Activated CD4-positive, alpha-beta T cell treated with anti-CD3 and anti-CD28 coated beads, Interleukin-2, amount 10 ng/mL, durations not matched to agents 7 days and 5 days (primary cell): ENCODE results near the gene RITA1. TPM values are rescaled to one million over a fixed set of nuclear protein-coding genes. Genes with fewer than 3 reads are reported as not detected.
A peak's percentile ranks its signal among the peaks of the same experiment; 100 is the strongest.
"Not testable (repeated sequence)": the region's sequence is repeated elsewhere in the genome, so short reads cannot be mapped to it uniquely, and the experiment has no call there.

ENCODE experiments used
- CTCF ChIA-PET: fragments of 350-600 bp; sonication (Branson Sonifier 250); formaldehyde crosslinking; loops from one replicate; lab custom pipeline; 2021; ENCODE audit warnings: antibody characterized with exemption; lab: Charles Lee
- POLR2A ChIA-PET: fragments of 350-600 bp; sonication (Branson Sonifier 250); formaldehyde crosslinking; loops from one replicate; lab custom pipeline; 2021; ENCODE audit warnings: antibody characterized with exemption; lab: Charles Lee
- DNase-seq: peaks from one replicate; pipeline ENCODE4 v3.0.0-alpha.2; 2020
- H3K27ac Mint-ChIP-seq: one replicate; pipeline ENCODE4 v1.8.0; 2021; ENCODE audit warnings: mild to moderate bottlenecking, moderate library complexity, mixed read lengths
- H3K27me3 Mint-ChIP-seq: one replicate; pipeline ENCODE4 v1.8.0; 2021; ENCODE audit warnings: mixed read lengths
- H3K36me3 Mint-ChIP-seq: one replicate; pipeline ENCODE4 v1.8.0; 2021; ENCODE audit warnings: low read depth, mixed read lengths
- H3K4me1 Mint-ChIP-seq: one replicate; pipeline ENCODE4 v1.8.0; 2021; ENCODE audit warnings: mixed read lengths
- H3K4me3 Mint-ChIP-seq: one replicate; pipeline ENCODE4 v1.8.0; 2021; ENCODE audit warnings: mild to moderate bottlenecking, moderate library complexity, mixed read lengths
- H3K9me3 Mint-ChIP-seq: one replicate; pipeline ENCODE4 v1.8.0; 2021; ENCODE audit warnings: mixed read lengths
- total RNA-seq, 2 experiments: library from RNA; stranded (reverse); gene quantifications; one replicate each; pipeline ENCODE4 v1.2.3, GENCODE V29; 2021

The RITA1 gene
- 10 to 100 TPM; 17.0 to 18.0 TPM for total RNA-seq

GRCh38 chr12:113185180-113186032 lies at the start of gene RITA1, which contains the start of gene DDX54:
Gene RITA1, plus strand, starts transcription at chr12:113185721. Its CDS starts 1,026 bp downstream, at chr12:113186747.
Gene DDX54, minus strand, starts transcription at chr12:113185478. Its CDS starts 27 bp downstream, at chr12:113185451.
- peak; percentile 74 for DNase-seq
- Mint-ChIP-seq H3K4me3 (peak within 1 kb of the TSS; percentile 97), H3K27ac (peak within 1 kb of the TSS; percentile 97), H3K4me1 (peaks cover 41% of the 10 kb centered on the region), H3K36me3 (peaks cover 24% of the 10 kb centered on the region), H3K9me3 (no peaks in the 10 kb centered on the region), H3K27me3 (no peaks in the 10 kb centered on the region)
- POLR2A ChIA-PET, result no interaction called here
- CTCF ChIA-PET, result interaction anchor here (0.6 to 3.0 kb wide), 5 partner anchors 9 to 123 kb away, joined by 3 to 16 read pairs (median 4); no protein-coding TSS in a partner anchor

- POLR2A ChIA-PET, result no interaction called here
- Mint-ChIP-seq H3K27me3 (peaks cover 4% of the 10 kb centered on the region), H3K4me1 (peaks cover 19% of the 10 kb centered on the region), H3K4me3 (peak overlapping the region; percentile 68), H3K9me3 (no peaks in the 10 kb centered on the region), H3K36me3 (no peaks in the 10 kb centered on the region), H3K27ac (peak overlapping the region; percentile 73)
- DNase-seq, result peak; percentile 62
- CTCF ChIA-PET, result interaction anchor here (0.7 to 3.8 kb wide), 4 partner anchors 14 to 90 kb away, joined by 3 to 22 read pairs (median 4); partner anchors contain the start of gene CFAP73
These were observed 49.2 kb upstream of the RITA1 start for GRCh38 chr12:113136128-113136989.

GRCh38 chr12:113136990-113137511 lies 48.5 kb upstream of the RITA1 start:
- H3K27me3 Mint-ChIP-seq, result peaks cover 4% of the 10 kb centered on the region
- no peaks in the 10 kb centered on the region for H3K9me3 Mint-ChIP-seq
- H3K36me3 Mint-ChIP-seq, result no peaks in the 10 kb centered on the region
- H3K4me1 Mint-ChIP-seq, result peaks cover 19% of the 10 kb centered on the region
- DNase-seq, result no peak
- H3K27ac Mint-ChIP-seq, result no peak overlapping the region
- POLR2A ChIA-PET, result no interaction called here
- CTCF ChIA-PET, result interaction anchor here (1.2 to 3.8 kb wide), 2 partner anchors 13 to 17 kb away, joined by 4 to 22 read pairs; partner anchors contain the start of gene CFAP73
- no peak overlapping the region for H3K4me3 Mint-ChIP-seq

- H3K27ac Mint-ChIP-seq, result no peak overlapping the region
- no peak for DNase-seq
- POLR2A ChIA-PET, result no interaction called here
- peaks cover 4% of the 10 kb centered on the region for H3K27me3 Mint-ChIP-seq
- CTCF ChIA-PET, result interaction anchor here (1.4 kb wide), 1 partner anchor 15 kb away, joined by 6 read pairs; no protein-coding TSS in a partner anchor
- H3K4me1 Mint-ChIP-seq, result peaks cover 19% of the 10 kb centered on the region
- no peaks in the 10 kb centered on the region for H3K9me3 Mint-ChIP-seq
- no peaks in the 10 kb centered on the region for H3K36me3 Mint-ChIP-seq
- H3K4me3 Mint-ChIP-seq, result no peak overlapping the region
These were observed 47.4 kb upstream of the RITA1 start for GRCh38 chr12:113137861-113138783.

- Mint-ChIP-seq H3K36me3 (no peaks in the 10 kb centered on the region), H3K4me3 (no peak overlapping the region), H3K27me3 (peaks cover 4% of the 10 kb centered on the region), H3K4me1 (peaks cover 19% of the 10 kb centered on the region), H3K27ac (no peak overlapping the region), H3K9me3 (no peaks in the 10 kb centered on the region)
- POLR2A ChIA-PET, result no interaction called here
- no peak for DNase-seq
- CTCF ChIA-PET, result interaction anchor here (0.6 to 1.4 kb wide), 2 partner anchors 14 to 15 kb away, joined by 3 to 6 read pairs; no protein-coding TSS in a partner anchor
These were observed 46.7 kb upstream of the RITA1 start for GRCh38 chr12:113138826-113139225.

GRCh38 chr12:113140706-113141105 lies 44.8 kb upstream of the RITA1 start:
- Mint-ChIP-seq H3K27ac (no peak overlapping the region), H3K4me1 (peaks cover 13% of the 10 kb centered on the region), H3K4me3 (no peak overlapping the region), H3K9me3 (no peaks in the 10 kb centered on the region), H3K27me3 (peaks cover 4% of the 10 kb centered on the region), H3K36me3 (no peaks in the 10 kb centered on the region)
- no peak for DNase-seq
- CTCF ChIA-PET, result interaction anchor here (0.6 kb wide), 1 partner anchor 60 kb away, joined by 4 read pairs; no protein-coding TSS in a partner anchor
- POLR2A ChIA-PET, result no interaction called here

GRCh38 chr12:113141716-113142115 lies 43.8 kb upstream of the RITA1 start:
- H3K9me3 Mint-ChIP-seq, POLR2A ChIA-PET, H3K4me3 Mint-ChIP-seq, H3K27ac Mint-ChIP-seq, CTCF ChIA-PET, DNase-seq, H3K27me3 Mint-ChIP-seq, H3K36me3 Mint-ChIP-seq, H3K4me1 Mint-ChIP-seq: not testable (repeated sequence)

- Mint-ChIP-seq H3K4me3 (no peak overlapping the region), H3K27me3 (peaks cover 4% of the 10 kb centered on the region), H3K36me3 (no peaks in the 10 kb centered on the region), H3K9me3 (no peaks in the 10 kb centered on the region), H3K4me1 (peaks cover 1% of the 10 kb centered on the region), H3K27ac (no peak overlapping the region)
- DNase-seq, result no peak
- POLR2A ChIA-PET, result no interaction called here
- CTCF ChIA-PET, result interaction anchor here (0.6 kb wide), 1 partner anchor 482 kb away, joined by 4 read pairs; no protein-coding TSS in a partner anchor
These were observed 43.2 kb upstream of the RITA1 start for GRCh38 chr12:113142173-113142885.

GRCh38 chr12:113142886-113143332 lies 42.6 kb upstream of the RITA1 start:
- POLR2A ChIA-PET, result no interaction called here

GRCh38 chr12:113143959-113144358 lies 41.6 kb upstream of the RITA1 start:
- Mint-ChIP-seq H3K4me3 (no peak overlapping the region), H3K36me3 (no peaks in the 10 kb centered on the region), H3K27ac (no peak overlapping the region), H3K27me3 (peaks cover 6% of the 10 kb centered on the region), H3K4me1 (peaks cover 1% of the 10 kb centered on the region), H3K9me3 (no peaks in the 10 kb centered on the region)
- CTCF ChIA-PET, result no interaction called here
- DNase-seq, result no peak
- POLR2A ChIA-PET, result no interaction called here

More at GRCh38 chr12:113142886-113143332, 42.6 kb upstream of the RITA1 start:
- no peak overlapping the region for H3K4me3 Mint-ChIP-seq
- peaks cover 1% of the 10 kb centered on the region for H3K4me1 Mint-ChIP-seq
- CTCF ChIA-PET, result interaction anchor here (0.6 kb wide), 1 partner anchor 482 kb away, joined by 4 read pairs; no protein-coding TSS in a partner anchor
- no peaks in the 10 kb centered on the region for H3K36me3 Mint-ChIP-seq
- H3K9me3 Mint-ChIP-seq, result no peaks in the 10 kb centered on the region
- no peak overlapping the region for H3K27ac Mint-ChIP-seq
- DNase-seq, result no peak
- H3K27me3 Mint-ChIP-seq, result peaks cover 6% of the 10 kb centered on the region

GRCh38 chr12:113144806-113145205 lies 40.7 kb upstream of the RITA1 start:
- ChIA-PET CTCF (interaction anchor here (0.6 to 1.0 kb wide), 2 partner anchors 30 to 37 kb away, joined by 3 read pairs; no protein-coding TSS in a partner anchor), POLR2A (no interaction called here)
- H3K9me3 Mint-ChIP-seq, result no peaks in the 10 kb centered on the region
- H3K4me3 Mint-ChIP-seq, result no peak overlapping the region
- H3K4me1 Mint-ChIP-seq, result peaks cover 1% of the 10 kb centered on the region
- no peak for DNase-seq
- H3K27ac Mint-ChIP-seq, result no peak overlapping the region
- peaks cover 7% of the 10 kb centered on the region for H3K27me3 Mint-ChIP-seq
- no peaks in the 10 kb centered on the region for H3K36me3 Mint-ChIP-seq
